ENCODE data around the gene PRSS58.

- TF ChIP-seq CTCF (conservative IDR thresholded peaks at IDR 0.05; ENCODE audit: low read length) (no peak), EZH2phosphoT487 (IDR thresholded peaks at IDR 0.05; ENCODE audit: borderline replicate concordance, low read depth, low read length) (no peak)
Measured at GRCh38 chr7:142275028-142275427, 17.2 kb upstream of the PRSS58 start.

Data from OCI-LY7 (cell line).